GM12878 (cell line): ENCODE results near the gene UNC119. TPM values are rescaled to one million over a fixed set of nuclear protein-coding genes. Genes with fewer than 3 reads are reported as not detected.

ENCODE experiments used
- ASH2L ChIP-seq: fragments of 300-600, 200-600 bp; sonication (generic); IDR thresholded peaks from 2 replicates; pipeline ENCODE4 v1.6.1; 2017; ENCODE audit warnings: low read depth, mild to moderate bottlenecking, borderline replicate concordance
- BACH1 ChIP-seq: fragments of 450-650 bp; IDR thresholded peaks from 2 replicates; pipeline ENCODE4 v1.6.1; 2017; ENCODE audit warnings: mild to moderate bottlenecking, borderline replicate concordance
- BHLHE40 ChIP-seq, 2 experiments: fragments of 450-650 bp in 1 of 2; IDR thresholded peaks; 2 replicates each; pipeline ENCODE4 v1.6.1; 2011 to 2017; ENCODE audit warnings: low read depth in 2 of 2, borderline replicate concordance in 1 of 2, improper control_type of control experiment in 1 of 2, low read length in 1 of 2, mild to moderate bottlenecking in 1 of 2
- CBX3 ChIP-seq: fragments of 200-600 bp; sonication (generic); IDR thresholded peaks from 2 replicates; pipeline ENCODE4 v1.6.1; 2016; ENCODE audit warnings: low read depth, borderline replicate concordance
- CBX5 ChIP-seq: sonication (generic); IDR thresholded peaks from 2 replicates; pipeline ENCODE4 v1.6.1; 2016; ENCODE audit warnings: low read depth, moderate library complexity, mild to moderate bottlenecking, inconsistent platforms
- CREB1 ChIP-seq: IDR thresholded peaks from 2 replicates; pipeline ENCODE4 v1.6.1; 2012; ENCODE audit warnings: low read depth, mild to moderate bottlenecking, inconsistent platforms
- E2F8 ChIP-seq: fragments of 450-650 bp; IDR thresholded peaks from 2 replicates; pipeline ENCODE4 v1.6.1; 2018; ENCODE audit warnings: mild to moderate bottlenecking, low read depth, moderate library complexity; ENCODE audit not compliant: partially characterized antibody
- ESRRA ChIP-seq: IDR thresholded peaks from 2 replicates; pipeline ENCODE4 v1.6.1; 2012; ENCODE audit warnings: mild to moderate bottlenecking, low read length, improper control_type of control experiment
- IKZF1 ChIP-seq: fragments of 450-650 bp; conservative IDR thresholded peaks from 2 replicates; pipeline ENCODE4 v1.6.1; 2017; ENCODE audit warnings: antibody characterized with exemption, mild to moderate bottlenecking
- JUNB ChIP-seq: IDR thresholded peaks from 2 replicates; pipeline ENCODE4 v1.6.1; 2016; ENCODE audit warnings: antibody characterized with exemption, mild to moderate bottlenecking
- MEF2A ChIP-seq: IDR thresholded peaks from 2 replicates; pipeline ENCODE4 v1.6.1; 2011; ENCODE audit warnings: low read depth, mild to moderate bottlenecking, low read length, moderate library complexity; ENCODE audit not compliant: insufficient read depth
- NR2F1 ChIP-seq: fragments of 450-650 bp; conservative IDR thresholded peaks from 2 replicates; pipeline ENCODE4 v1.6.1; 2017; ENCODE audit warnings: mild to moderate bottlenecking
- PAX5 ChIP-seq: IDR thresholded peaks from 2 replicates; pipeline ENCODE4 v1.6.1; 2011; ENCODE audit warnings: low read depth, low read length, borderline replicate concordance
- SMC3 ChIP-seq: IDR thresholded peaks from 2 replicates; pipeline ENCODE4 v1.6.1; 2011; ENCODE audit warnings: low read length, improper control_type of control experiment, borderline replicate concordance
- SREBF2 ChIP-seq: IDR thresholded peaks from 2 replicates; pipeline ENCODE4 v1.6.1; 2012; ENCODE audit warnings: mild to moderate bottlenecking, low read length
- TCF12 ChIP-seq: IDR thresholded peaks from 2 replicates; pipeline ENCODE4 v1.6.1; 2011; ENCODE audit warnings: low read depth, mild to moderate bottlenecking, low read length
- WRNIP1 ChIP-seq: IDR thresholded peaks from 2 replicates; pipeline ENCODE4 v1.6.1; 2011; ENCODE audit warnings: low read depth, low read length, improper control_type of control experiment, borderline replicate concordance
- YY1 ChIP-seq: IDR thresholded peaks from 2 replicates; pipeline ENCODE4 v1.6.1; 2011; ENCODE audit warnings: low read depth, mild to moderate bottlenecking, low read length
- ZBED1 ChIP-seq: IDR thresholded peaks from 2 replicates; pipeline ENCODE4 v1.6.1; 2016; ENCODE audit warnings: borderline replicate concordance
- polyA plus RNA-seq, 11 experiments: library from polyadenylated mRNA; depleted of rRNA in 4 of 11; unstranded in 6 of 11; stranded (reverse) in 5 of 11; fragments of >200 nt; fragmentation: Nextera tagmentation in 4 of 11; fragmentation: Illumina TruSeq in 1 of 11; extraction: Ambion mirVana in 4 of 11; extraction: Trizol in 1 of 11; gene quantifications; 1 replicate in 1 of 11; 2 replicates in 10 of 11; pipeline versions ENCODE4 v1.2.1 to v1.2.3, GENCODE V29; 2011 to 2016; ENCODE audit warnings: inconsistent platforms in 2 of 11, missing spikeins in 2 of 11, low read depth in 1 of 11
- total RNA-seq, 4 experiments: library from RNA; depleted of rRNA in 3 of 4; stranded (reverse); fragments of >200 nt in 3 of 4; fragmentation: Illumina TruSeq in 1 of 4; extraction: Trizol in 1 of 4; gene quantifications; 2 replicates each; pipeline versions ENCODE4 v1.2.1 to v1.2.3, GENCODE V29; 2013 to 2021
- TF ChIP-seq, protein P1 (sequence below): IDR thresholded peaks from 2 replicates; pipeline ENCODE4 v1.6.1; 2011; ENCODE audit warnings: low read depth, mild to moderate bottlenecking, low read length, moderate library complexity, borderline replicate concordance; ENCODE audit errors: extremely low read depth
- TF ChIP-seq, protein P2 (sequence below): fragments of 450-650 bp; IDR thresholded peaks from 2 replicates; pipeline ENCODE4 v1.6.1; 2014; ENCODE audit warnings: mild to moderate bottlenecking
- TF ChIP-seq, protein P3 (sequence below): fragments of 450-650 bp; IDR thresholded peaks from 2 replicates; pipeline ENCODE4 v1.6.1; 2017; ENCODE audit warnings: antibody characterized with exemption, mild to moderate bottlenecking, moderate library complexity
- TF ChIP-seq, protein P4 (sequence below): fragments of 450-650 bp; IDR thresholded peaks from 2 replicates; pipeline ENCODE4 v1.6.1; 2016; ENCODE audit warnings: mild to moderate bottlenecking

UNC119 gene
- total and polyA plus RNA-seq, 10 of the 15 experiments (the other 5 are each of a cell fraction or from before 2014, with no cell fraction given): 2.7 to 436 (median 57.8) TPM

- TF ChIP-seq JUNB (no peak), ESRRA (no peak), BHLHE40 (IDR thresholded peaks at IDR 0.05; ENCODE audit: borderline replicate concordance in 1 of 2, low read depth in 2 of 2, low read length in 1 of 2) (peak; percentile 66 to 74; a peak in 2 of 4 replicates), NR2F1 (peak; percentile 84), ZBED1 (no peak), IKZF1 (peak; percentile 30; the same call in 1 of the 2 replicates), BACH1 (peak; percentile 77; the same call in 1 of the 2 replicates), MEF2A (no peak), CBX5 (no peak), CREB1 (peak; percentile 52; the same call in 1 of the 2 replicates), WRNIP1 (no peak), PAX5 (no peak), YY1 (no peak), SMC3 (no peak), E2F8 (no peak), ASH2L (no peak), TCF12 (no peak), CBX3 (no peak), SREBF2 (0 out of 2 replicates have a peak, but pooled peaks have one; percentile 53)
- TF ChIP-seq, protein P1, sequence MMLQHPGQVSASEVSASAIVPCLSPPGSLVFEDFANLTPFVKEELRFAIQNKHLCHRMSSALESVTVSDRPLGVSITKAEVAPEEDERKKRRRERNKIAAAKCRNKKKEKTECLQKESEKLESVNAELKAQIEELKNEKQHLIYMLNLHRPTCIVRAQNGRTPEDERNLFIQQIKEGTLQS: 0 out of 2 replicates have a peak, but pooled peaks have one; percentile 9
- TF ChIP-seq, protein P2, sequence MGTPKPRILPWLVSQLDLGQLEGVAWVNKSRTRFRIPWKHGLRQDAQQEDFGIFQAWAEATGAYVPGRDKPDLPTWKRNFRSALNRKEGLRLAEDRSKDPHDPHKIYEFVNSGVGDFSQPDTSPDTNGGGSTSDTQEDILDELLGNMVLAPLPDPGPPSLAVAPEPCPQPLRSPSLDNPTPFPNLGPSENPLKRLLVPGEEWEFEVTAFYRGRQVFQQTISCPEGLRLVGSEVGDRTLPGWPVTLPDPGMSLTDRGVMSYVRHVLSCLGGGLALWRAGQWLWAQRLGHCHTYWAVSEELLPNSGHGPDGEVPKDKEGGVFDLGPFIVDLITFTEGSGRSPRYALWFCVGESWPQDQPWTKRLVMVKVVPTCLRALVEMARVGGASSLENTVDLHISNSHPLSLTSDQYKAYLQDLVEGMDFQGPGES: no peak
- TF ChIP-seq, protein P3, sequence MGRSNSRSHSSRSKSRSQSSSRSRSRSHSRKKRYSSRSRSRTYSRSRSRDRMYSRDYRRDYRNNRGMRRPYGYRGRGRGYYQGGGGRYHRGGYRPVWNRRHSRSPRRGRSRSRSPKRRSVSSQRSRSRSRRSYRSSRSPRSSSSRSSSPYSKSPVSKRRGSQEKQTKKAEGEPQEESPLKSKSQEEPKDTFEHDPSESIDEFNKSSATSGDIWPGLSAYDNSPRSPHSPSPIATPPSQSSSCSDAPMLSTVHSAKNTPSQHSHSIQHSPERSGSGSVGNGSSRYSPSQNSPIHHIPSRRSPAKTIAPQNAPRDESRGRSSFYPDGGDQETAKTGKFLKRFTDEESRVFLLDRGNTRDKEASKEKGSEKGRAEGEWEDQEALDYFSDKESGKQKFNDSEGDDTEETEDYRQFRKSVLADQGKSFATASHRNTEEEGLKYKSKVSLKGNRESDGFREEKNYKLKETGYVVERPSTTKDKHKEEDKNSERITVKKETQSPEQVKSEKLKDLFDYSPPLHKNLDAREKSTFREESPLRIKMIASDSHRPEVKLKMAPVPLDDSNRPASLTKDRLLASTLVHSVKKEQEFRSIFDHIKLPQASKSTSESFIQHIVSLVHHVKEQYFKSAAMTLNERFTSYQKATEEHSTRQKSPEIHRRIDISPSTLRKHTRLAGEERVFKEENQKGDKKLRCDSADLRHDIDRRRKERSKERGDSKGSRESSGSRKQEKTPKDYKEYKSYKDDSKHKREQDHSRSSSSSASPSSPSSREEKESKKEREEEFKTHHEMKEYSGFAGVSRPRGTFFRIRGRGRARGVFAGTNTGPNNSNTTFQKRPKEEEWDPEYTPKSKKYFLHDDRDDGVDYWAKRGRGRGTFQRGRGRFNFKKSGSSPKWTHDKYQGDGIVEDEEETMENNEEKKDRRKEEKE: no peak
- TF ChIP-seq, protein P4, sequence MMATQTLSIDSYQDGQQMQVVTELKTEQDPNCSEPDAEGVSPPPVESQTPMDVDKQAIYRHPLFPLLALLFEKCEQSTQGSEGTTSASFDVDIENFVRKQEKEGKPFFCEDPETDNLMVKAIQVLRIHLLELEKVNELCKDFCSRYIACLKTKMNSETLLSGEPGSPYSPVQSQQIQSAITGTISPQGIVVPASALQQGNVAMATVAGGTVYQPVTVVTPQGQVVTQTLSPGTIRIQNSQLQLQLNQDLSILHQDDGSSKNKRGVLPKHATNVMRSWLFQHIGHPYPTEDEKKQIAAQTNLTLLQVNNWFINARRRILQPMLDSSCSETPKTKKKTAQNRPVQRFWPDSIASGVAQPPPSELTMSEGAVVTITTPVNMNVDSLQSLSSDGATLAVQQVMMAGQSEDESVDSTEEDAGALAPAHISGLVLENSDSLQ: peak; percentile 55
These were observed 24.5 kb upstream of the UNC119 start, which contains the start of gene ALDOC (continued) for GRCh38 chr17:28576758-28577465.
